ENCODE measurements around the gene TEX53. TPM values are rescaled to one million over a fixed set of nuclear protein-coding genes. Genes with fewer than 3 reads are reported as not detected.

The TEX53 gene
- total RNA-seq, 6 donors from 2014 or later: not detected

DNA sequence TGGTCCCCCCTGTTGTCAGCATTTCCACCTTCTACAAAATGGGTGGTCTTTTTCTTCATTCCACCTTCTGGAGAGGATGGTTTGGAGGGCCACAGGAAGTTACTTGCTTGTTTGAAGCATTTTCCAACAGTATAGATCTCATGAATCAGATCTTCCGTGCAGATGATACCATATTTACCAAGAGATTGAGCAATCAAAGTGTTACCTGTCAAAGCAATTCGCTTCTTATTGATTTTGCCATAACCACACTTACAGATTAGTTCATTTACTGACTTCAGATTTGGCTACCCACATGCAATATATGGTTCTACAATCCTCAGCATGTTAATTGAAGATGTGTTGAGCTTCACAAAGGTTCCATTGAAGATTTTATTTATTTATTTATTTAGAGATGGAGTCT, 38.3 kb upstream of the TEX53 start:
- Histone ChIP-seq H3K36me3 (no peaks in the 10 kb centered on the region), H3K4me3 (no peak overlapping the region), H3K27ac (no peak overlapping the region), H3K4me1 (peaks cover 0 to 3% (median 0%) of the 10 kb centered on the region in 4 donors), H3K9me3 (no peaks in the 10 kb centered on the region), H3K27me3 (no peaks in the 10 kb centered on the region)
- no peak for TF ChIP-seq EP300 (IDR thresholded peaks at IDR 0.05)
- TF ChIP-seq POLR2A (IDR thresholded peaks at IDR 0.05): no peak
- TF ChIP-seq POLR2AphosphoS5 (IDR thresholded peaks at IDR 0.05): no peak
- TF ChIP-seq, protein P1, sequence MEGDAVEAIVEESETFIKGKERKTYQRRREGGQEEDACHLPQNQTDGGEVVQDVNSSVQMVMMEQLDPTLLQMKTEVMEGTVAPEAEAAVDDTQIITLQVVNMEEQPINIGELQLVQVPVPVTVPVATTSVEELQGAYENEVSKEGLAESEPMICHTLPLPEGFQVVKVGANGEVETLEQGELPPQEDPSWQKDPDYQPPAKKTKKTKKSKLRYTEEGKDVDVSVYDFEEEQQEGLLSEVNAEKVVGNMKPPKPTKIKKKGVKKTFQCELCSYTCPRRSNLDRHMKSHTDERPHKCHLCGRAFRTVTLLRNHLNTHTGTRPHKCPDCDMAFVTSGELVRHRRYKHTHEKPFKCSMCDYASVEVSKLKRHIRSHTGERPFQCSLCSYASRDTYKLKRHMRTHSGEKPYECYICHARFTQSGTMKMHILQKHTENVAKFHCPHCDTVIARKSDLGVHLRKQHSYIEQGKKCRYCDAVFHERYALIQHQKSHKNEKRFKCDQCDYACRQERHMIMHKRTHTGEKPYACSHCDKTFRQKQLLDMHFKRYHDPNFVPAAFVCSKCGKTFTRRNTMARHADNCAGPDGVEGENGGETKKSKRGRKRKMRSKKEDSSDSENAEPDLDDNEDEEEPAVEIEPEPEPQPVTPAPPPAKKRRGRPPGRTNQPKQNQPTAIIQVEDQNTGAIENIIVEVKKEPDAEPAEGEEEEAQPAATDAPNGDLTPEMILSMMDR (IDR thresholded peaks at IDR 0.05): no peak
- DNase-seq (no peak), ATAC-seq (ENCODE audit: low FRiP score in 2 of 2) (no peak)
- WGBS, 2 donors: 82 to 92% methylated on average over 2 of the region's 2 CpGs

DNA sequence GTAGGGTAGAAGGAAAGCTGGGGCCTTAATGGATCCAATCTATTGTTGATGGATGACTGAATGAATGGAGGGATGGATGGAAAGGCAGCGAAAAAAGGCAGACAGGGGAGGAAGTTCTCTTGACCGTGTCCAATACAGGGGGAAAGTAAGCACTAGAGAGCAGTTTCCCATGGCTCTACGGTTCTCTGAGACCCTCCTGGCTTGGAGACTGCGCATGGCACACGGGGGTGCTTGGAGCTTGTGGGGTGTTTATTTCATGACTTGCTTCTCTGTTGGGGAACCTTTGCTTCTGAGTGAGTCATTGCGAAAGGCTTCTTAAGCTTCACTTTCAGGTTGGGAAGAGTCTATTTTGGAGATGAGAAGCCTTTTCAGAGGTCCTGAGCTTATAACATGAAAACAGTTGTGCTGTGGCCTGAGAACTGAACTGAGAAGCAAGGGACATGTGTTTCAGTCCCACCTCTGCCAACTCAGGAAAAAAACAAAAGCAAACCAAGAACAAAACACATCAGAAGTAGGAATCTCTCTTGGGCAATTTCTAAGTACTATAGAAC, 37.2 kb upstream of the TEX53 start:
- Histone ChIP-seq H3K36me3 (no peaks in the 10 kb centered on the region), H3K27me3 (no peaks in the 10 kb centered on the region), H3K4me1 (peaks cover 0 to 3% (median 0%) of the 10 kb centered on the region in 4 donors), H3K4me3 (no peak overlapping the region), H3K27ac (no peak overlapping the region), H3K9me3 (no peaks in the 10 kb centered on the region)
- TF ChIP-seq POLR2AphosphoS5 (IDR thresholded peaks at IDR 0.05): no peak
- TF ChIP-seq, protein P1 (IDR thresholded peaks at IDR 0.05): no peak
- TF ChIP-seq POLR2A (IDR thresholded peaks at IDR 0.05): no peak
- no peak for TF ChIP-seq EP300 (IDR thresholded peaks at IDR 0.05)
- DNase-seq (no peak), ATAC-seq (ENCODE audit: low FRiP score in 2 of 2) (no peak)
- 78 to 86% methylated on average over 6 of the region's 6 CpGs for WGBS, 2 donors

DNA sequence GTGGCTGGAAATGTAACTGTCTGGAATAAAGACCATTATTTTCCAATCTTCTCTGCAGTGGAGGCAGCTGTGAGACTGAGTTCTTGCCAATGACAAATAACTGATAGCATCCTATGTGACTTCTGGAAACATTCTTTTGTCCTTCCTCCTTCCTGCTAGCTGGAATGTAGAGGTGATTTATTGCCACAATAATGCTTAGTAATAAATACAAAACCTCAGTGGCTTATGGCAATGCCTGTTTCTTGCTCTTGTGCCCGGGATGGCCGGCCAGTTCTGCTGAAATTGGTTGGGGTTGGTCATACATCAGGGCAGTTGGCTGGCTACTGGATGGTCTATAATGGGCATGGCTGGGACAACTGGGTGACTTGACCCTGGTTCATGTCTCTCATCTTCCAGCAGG, 36.5 kb upstream of the TEX53 start:
- WGBS, 2 donors: 79% methylated on average over 2 of the region's 2 CpGs
- no peaks in the 10 kb centered on the region for H3K9me3 ChIP-seq
- H3K27me3 ChIP-seq: no peaks in the 10 kb centered on the region
- no peak overlapping the region for H3K4me3 ChIP-seq
- no peak for DNase-seq
- no peak for TF ChIP-seq POLR2A (IDR thresholded peaks at IDR 0.05)
- no peak for TF ChIP-seq POLR2AphosphoS5 (IDR thresholded peaks at IDR 0.05)
- TF ChIP-seq, protein P1 (IDR thresholded peaks at IDR 0.05): no peak
- no peak for TF ChIP-seq EP300 (IDR thresholded peaks at IDR 0.05)
- H3K36me3 ChIP-seq: no peaks in the 10 kb centered on the region
- H3K4me1 ChIP-seq: peaks cover 0 to 3% (median 0%) of the 10 kb centered on the region in 4 donors
- no peak overlapping the region for H3K27ac ChIP-seq
- ATAC-seq (ENCODE audit: low FRiP score in 2 of 2): no peak

DNA sequence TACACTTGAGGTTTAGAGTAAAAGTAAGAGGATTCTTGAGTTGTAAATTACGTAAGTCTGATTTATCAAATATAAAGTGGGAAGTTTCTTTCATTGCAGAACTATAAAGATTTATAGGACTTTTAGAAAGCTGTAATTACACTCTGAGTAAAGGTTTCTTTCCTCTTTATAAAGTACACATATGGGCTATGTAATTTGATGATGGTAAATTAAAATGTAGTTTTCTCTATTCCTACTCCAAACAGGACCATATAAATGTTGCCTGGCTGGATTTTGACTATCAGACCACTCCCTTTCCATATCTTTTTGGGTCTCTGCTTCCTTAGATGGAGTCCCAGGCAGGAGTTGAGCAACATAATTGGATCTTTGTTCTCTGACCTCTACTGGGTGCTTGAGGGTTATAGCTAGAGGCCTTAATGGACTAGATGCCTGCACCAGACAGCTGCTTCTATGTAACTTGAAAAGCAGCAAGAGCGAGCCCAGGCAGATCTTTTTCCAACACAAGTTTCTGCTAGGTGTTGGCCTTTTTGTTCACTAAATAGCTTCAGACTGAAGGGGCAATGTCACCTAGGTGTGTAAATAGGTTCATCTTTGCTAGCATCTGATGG, 35.7 kb upstream of the TEX53 start:
- TF ChIP-seq, protein P1 (IDR thresholded peaks at IDR 0.05): no peak
- TF ChIP-seq POLR2AphosphoS5 (IDR thresholded peaks at IDR 0.05) (no peak), POLR2A (IDR thresholded peaks at IDR 0.05) (no peak), EP300 (IDR thresholded peaks at IDR 0.05) (no peak)
- H3K9me3 ChIP-seq: no peaks in the 10 kb centered on the region

DNA sequence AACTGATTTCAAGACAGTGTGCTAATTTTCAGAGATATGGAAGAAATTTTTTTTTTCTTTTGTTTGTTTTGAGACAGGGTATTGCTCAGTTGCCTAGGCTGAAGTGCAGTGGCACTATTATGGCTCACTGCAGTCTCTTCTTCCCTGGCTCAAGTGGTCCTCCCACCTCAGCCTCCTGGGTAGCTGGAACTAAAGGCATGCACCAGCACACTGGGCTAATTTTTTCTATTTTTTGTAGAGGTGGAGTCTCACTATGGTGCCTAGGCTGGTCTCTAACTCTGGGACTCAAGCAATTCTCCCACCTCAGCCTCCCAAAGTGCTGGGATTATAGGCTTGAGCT, 34.3 kb upstream of the TEX53 start:
- no peak for TF ChIP-seq EP300 (IDR thresholded peaks at IDR 0.05)
- TF ChIP-seq POLR2A (IDR thresholded peaks at IDR 0.05): no peak
- TF ChIP-seq POLR2AphosphoS5 (IDR thresholded peaks at IDR 0.05): no peak
- TF ChIP-seq, protein P1 (IDR thresholded peaks at IDR 0.05): no peak
- H3K27ac ChIP-seq: no peak overlapping the region
- ATAC-seq (ENCODE audit: low FRiP score in 2 of 2): no peak
- H3K36me3 ChIP-seq: no peaks in the 10 kb centered on the region
- no peak overlapping the region for H3K4me3 ChIP-seq
- no peaks in the 10 kb centered on the region for H3K9me3 ChIP-seq
- no peak for DNase-seq
- H3K27me3 ChIP-seq: no peaks in the 10 kb centered on the region
- H3K4me1 ChIP-seq: peaks cover 0 to 3% (median 0%) of the 10 kb centered on the region in 4 donors

More for the DNA sequence above, 35.7 kb upstream of the TEX53 start:
- no peak overlapping the region for H3K27ac ChIP-seq
- no peaks in the 10 kb centered on the region for H3K36me3 ChIP-seq
- H3K27me3 ChIP-seq: no peaks in the 10 kb centered on the region
- WGBS, 2 donors: 68 to 70% methylated on average over 2 of the region's 2 CpGs
- DNase-seq (no peak), ATAC-seq (ENCODE audit: low FRiP score in 2 of 2) (no peak)
- peaks cover 0 to 3% (median 0%) of the 10 kb centered on the region in 4 donors for H3K4me1 ChIP-seq
- no peak overlapping the region for H3K4me3 ChIP-seq
